Measurements from ENCODE around the gene ZFYVE27. TPM values are rescaled to one million over a fixed set of nuclear protein-coding genes. Genes with fewer than 3 reads are reported as not detected.

The ZFYVE27 gene
- polyA plus RNA-seq, 1 donor from 2014 or later = 135 TPM

- H3K4me3 ChIP-seq (ENCODE audit: low read length) = no peak overlapping the region
- H3K27me3 ChIP-seq (ENCODE audit: insufficient read depth, low read depth, low read length) = no peaks in the 10 kb centered on the region
- H3K79me2 ChIP-seq (replicated peaks; ENCODE audit: insufficient read depth, low read length) = no peaks in the 10 kb centered on the region
- H3K9ac ChIP-seq (ENCODE audit: low read length) = no peak overlapping the region
- no peak overlapping the region for H3K4me2 ChIP-seq (ENCODE audit: low read length)
- no peak overlapping the region for H3K27ac ChIP-seq (ENCODE audit: low read length)
- H4K20me1 ChIP-seq (ENCODE audit: insufficient read depth) = no peaks in the 10 kb centered on the region
- H2AFZ ChIP-seq (ENCODE audit: low read depth, low read length) = no peak overlapping the region
- H3K9me2 ChIP-seq (ENCODE audit: insufficient read depth, low read length) = no peaks in the 10 kb centered on the region
- no peak for TF ChIP-seq CTCF (IDR thresholded peaks at IDR 0.05; ENCODE audit: poor library complexity, severe bottlenecking)
- TF ChIP-seq TAF1 (IDR thresholded peaks at IDR 0.05; ENCODE audit: low read depth) = no peak
- no peak for TF ChIP-seq RAD21 (conservative IDR thresholded peaks at IDR 0.05)
- no peak for TF ChIP-seq MXI1 (conservative IDR thresholded peaks at IDR 0.05; ENCODE audit: poor library complexity, severe bottlenecking)
- TF ChIP-seq SMC3 (conservative IDR thresholded peaks at IDR 0.05; ENCODE audit: poor library complexity) = no peak
- no peak for TF ChIP-seq POLR2AphosphoS5 (IDR thresholded peaks at IDR 0.05)
- TF ChIP-seq EZH2 (IDR thresholded peaks at IDR 0.05; ENCODE audit: borderline replicate concordance, insufficient read depth, low read length, poor library complexity, severe bottlenecking) = no peak
- no peak for TF ChIP-seq REST (IDR thresholded peaks at IDR 0.05; ENCODE audit: borderline replicate concordance)
- no peak for TF ChIP-seq EP300 (conservative IDR thresholded peaks at IDR 0.05; ENCODE audit: poor library complexity, severe bottlenecking)
- no peaks in the 10 kb centered on the region for H3K9me3 ChIP-seq (ENCODE audit: low read length)
- no peaks in the 10 kb centered on the region for H3F3A ChIP-seq (ENCODE audit: insufficient read depth, low read length, poor library complexity, severe bottlenecking)
- no peaks in the 10 kb centered on the region for H3K36me3 ChIP-seq (ENCODE audit: insufficient read depth, low read length)
These were observed 29.6 kb upstream of the ZFYVE27 start for GRCh38 chr10:97707134-97707861.

GRCh38 chr10:97708167-97708566, 28.8 kb upstream of the ZFYVE27 start:
- Histone ChIP-seq H2AFZ (ENCODE audit: low read depth, low read length) (no peak overlapping the region), H3K4me3 (ENCODE audit: low read length) (no peak overlapping the region), H3K9me3 (ENCODE audit: low read length) (no peaks in the 10 kb centered on the region), H3K27me3 (ENCODE audit: insufficient read depth, low read depth, low read length) (peaks cover 3% of the 10 kb centered on the region), H3K79me2 (replicated peaks; ENCODE audit: insufficient read depth, low read length) (no peaks in the 10 kb centered on the region), H3K36me3 (ENCODE audit: insufficient read depth, low read length) (no peaks in the 10 kb centered on the region), H3K9ac (ENCODE audit: low read length) (no peak overlapping the region), H3K9me2 (ENCODE audit: insufficient read depth, low read length) (no peaks in the 10 kb centered on the region), H4K20me1 (ENCODE audit: insufficient read depth) (no peaks in the 10 kb centered on the region), H3F3A (ENCODE audit: insufficient read depth, low read length, poor library complexity, severe bottlenecking) (no peaks in the 10 kb centered on the region), H3K27ac (ENCODE audit: low read length) (no peak overlapping the region), H3K4me2 (ENCODE audit: low read length) (no peak overlapping the region)
- TF ChIP-seq TAF1 (IDR thresholded peaks at IDR 0.05; ENCODE audit: low read depth) (no peak), POLR2AphosphoS5 (IDR thresholded peaks at IDR 0.05) (no peak), CTCF (IDR thresholded peaks at IDR 0.05; ENCODE audit: poor library complexity, severe bottlenecking) (no peak), EZH2 (IDR thresholded peaks at IDR 0.05; ENCODE audit: borderline replicate concordance, insufficient read depth, low read length, poor library complexity, severe bottlenecking) (no peak), EP300 (conservative IDR thresholded peaks at IDR 0.05; ENCODE audit: poor library complexity, severe bottlenecking) (no peak), MXI1 (conservative IDR thresholded peaks at IDR 0.05; ENCODE audit: poor library complexity, severe bottlenecking) (no peak), REST (IDR thresholded peaks at IDR 0.05; ENCODE audit: borderline replicate concordance) (no peak), RAD21 (conservative IDR thresholded peaks at IDR 0.05) (no peak), SMC3 (conservative IDR thresholded peaks at IDR 0.05; ENCODE audit: poor library complexity) (no peak)

Measured in neural cell (in vitro differentiated cells).